Psoas muscle (tissue), 8 donors: ENCODE results near the gene OTX1. TPM values are rescaled to one million over a fixed set of nuclear protein-coding genes. Genes with fewer than 3 reads are reported as not detected.

Experiments
- ATAC-seq, 4 donors: fragments of 200-7000 bp; cut with Tn5 transposase; one replicate each; pipeline ENCODE4 v1.9.1; 2020; ENCODE audit warnings: moderate library complexity in 3 of 4, mild to moderate bottlenecking in 2 of 4
- DNase-seq, 2 donors: peaks; one replicate each; pipeline ENCODE4 v3.0.0-alpha.2; 2020
- H3K27ac ChIP-seq: fragments of 200-600 bp; one replicate; pipeline ENCODE4 v1.8.0; 2022
- H3K27me3 ChIP-seq, 3 donors: fragments of 200-600 bp in 1 of 3; one replicate each; pipeline versions ENCODE4 v1.6.1 to v1.8.0; 2013 to 2022; ENCODE audit warnings: low read length in 2 of 3, mild to moderate bottlenecking in 2 of 3, moderate library complexity in 1 of 3; ENCODE audit not compliant: insufficient read depth in 3 of 3
- H3K36me3 ChIP-seq, 2 donors: fragments of 200-600 bp in 1 of 2; one replicate each; pipeline versions ENCODE4 v1.6.1 to v1.8.0; 2013 to 2022; ENCODE audit warnings: low read depth in 1 of 2, mild to moderate bottlenecking in 1 of 2, moderate library complexity in 1 of 2; ENCODE audit not compliant: insufficient read depth in 1 of 2
- H3K4me1 ChIP-seq: fragments of 200-600 bp; one replicate; pipeline ENCODE4 v1.8.0; 2022
- H3K4me3 ChIP-seq: fragments of 200-600 bp; one replicate; pipeline ENCODE4 v1.8.0; 2022; ENCODE audit warnings: mild to moderate bottlenecking
- H3K9me3 ChIP-seq: fragments of 200-600 bp; one replicate; pipeline ENCODE4 v1.8.0; 2022
- CTCF ChIP-seq: fragments of 200-600 bp; IDR thresholded peaks from one replicate; pipeline ENCODE4 v1.8.0; 2022; ENCODE audit warnings: antibody characterized with exemption
- WGBS, 3 donors: extraction: QIAGEN DNeasy Blood & Tissue Kit; methylation state at CpG; one replicate each; pipeline versions ENCODE4 v1.1.6 to v1.1.7; 2013; 5-methylcytosine and 5-hydroxymethylcytosine counted together
- intact Hi-C, 2 donors: fragments of 100-400 bp; cut with DNase I; formaldehyde crosslinking; loops; one replicate each; pipeline versions ENCODE4 v1.11.0 to v1.14.2; 2022
- long read RNA-seq, 2 donors: library from polyadenylated mRNA; unstranded; transcript quantifications; one replicate each; pipeline ENCODE4 v2.0.0, GENCODE V29; 2021
- polyA plus RNA-seq, 3 donors: library from polyadenylated mRNA; stranded (reverse); fragments of 200-250 nt; gene quantifications; one replicate each; pipeline ENCODE4 v1.2.3, GENCODE V29; 2013
- total RNA-seq, 4 donors: library from RNA; stranded (reverse); fragmentation: NEBNext Ultra II Directional in 2 of 4; extraction: Animal tissue kit (Norgen Biotek cat#: 25700) in 2 of 4; gene quantifications; one replicate each; pipeline versions ENCODE4 v1.2.1 to v1.2.4, GENCODE V29; 2021 to 2023
- donor health status: healthy with polysubstance abuse.
- donor health status: DM: no; HTN: no; CAD: no; lungs with moderate emphysema.
- donor health status: Bipolar disorder and iron deficiency.
- donor health status: healthy.
- donor health status: DM: yes; HTN: yes; CAD: no.
- donor health status: DM: no; HTN: no; CAD: no.
- donor health status: DM: no; HTN: no; CAD: no.
- donor health status: DM: yes; HTN: yes; CAD: no.

OTX1 gene
- total RNA-seq = not detected
- not detected for polyA plus RNA-seq
- long read RNA-seq, donor 1 = 0 reads
- long read RNA-seq, donor 2 = 0 reads

- Histone ChIP-seq H3K36me3 (no peaks in the 10 kb centered on the region), H3K27me3 (peaks cover 8 to 100% (median 61%) of the 10 kb centered on the region in 3 donors), H3K27ac (no peak within 1 kb of the TSS), H3K9me3 (no peaks in the 10 kb centered on the region), H3K4me3 (peak within 1 kb of the TSS; percentile 73), H3K4me1 (peaks cover 16% of the 10 kb centered on the region)
- no peak for TF ChIP-seq CTCF
- intact Hi-C loops = no loop called here
- DNase-seq (peak; percentile 56 to 67), ATAC-seq (peak; percentile 83 to 93 (median 86))
- 0 to 1% (median 0%) methylated on average over 35 to 72 of the region's 73 CpGs for WGBS, 3 donors
Measured at GRCh38 chr2:63050334-63051041, at the start of gene OTX1. OTX1 (plus strand) TSS chr2:63050830; CDS start chr2:63052991, 2,161 bp downstream.

- Histone ChIP-seq H3K27ac (no peak overlapping the region), H3K4me1 (no peaks in the 10 kb centered on the region), H3K4me3 (no peak overlapping the region), H3K27me3 (no peaks in the 10 kb centered on the region), H3K9me3 (no peaks in the 10 kb centered on the region), H3K36me3 (peaks cover 0 to 5% of the 10 kb centered on the region in 2 donors)
- no peak for TF ChIP-seq CTCF
- ATAC-seq (no peak), DNase-seq (no peak)
- intact Hi-C loops = no loop called here
Measured at GRCh38 chr2:63001576-63001975, 49.1 kb upstream of the OTX1 start.

- intact Hi-C loops = no loop called here
- Histone ChIP-seq H3K4me1 (no peaks in the 10 kb centered on the region), H3K9me3 (no peaks in the 10 kb centered on the region), H3K4me3 (no peak overlapping the region), H3K36me3 (no peaks in the 10 kb centered on the region), H3K27ac (no peak overlapping the region), H3K27me3 (no peaks in the 10 kb centered on the region)
- no peak for TF ChIP-seq CTCF
- WGBS, 3 donors = 77 to 85% (median 77%) methylated on average over 4 of the region's 4 CpGs
- DNase-seq (no peak), ATAC-seq (no peak)
Measured at GRCh38 chr2:63003351-63003750, 47.3 kb upstream of the OTX1 start.

- H3K4me3 ChIP-seq = no peak overlapping the region
- H3K9me3 ChIP-seq = no peaks in the 10 kb centered on the region
- no peak for DNase-seq
- no peaks in the 10 kb centered on the region for H3K27me3 ChIP-seq
- intact Hi-C loops = no loop called here
- H3K27ac ChIP-seq = no peak overlapping the region
- no peak for ATAC-seq
- no peaks in the 10 kb centered on the region for H3K4me1 ChIP-seq
- H3K36me3 ChIP-seq = no peaks in the 10 kb centered on the region
- TF ChIP-seq CTCF = no peak
Measured at GRCh38 chr2:63007813-63008458, 42.7 kb upstream of the OTX1 start.
